Measurements from ENCODE around the gene IZUMO4.
"Not testable (repeated sequence)": the region's sequence is repeated elsewhere in the genome, so short reads cannot be mapped to it uniquely, and the experiment has no call there.

Gene IZUMO4

GRCh38 chr19:2110822-2111221 is 14.1 kb downstream of the IZUMO4 start:
- no peak for DNase-seq

- no peak for DNase-seq
These were observed 14.7 kb downstream of the IZUMO4 start for GRCh38 chr19:2111425-2111824.

GRCh38 chr19:2111886-2112285 is 15.2 kb downstream of the IZUMO4 start:
- no peak for DNase-seq

GRCh38 chr19:2112516-2113320 is 16.0 kb downstream of the IZUMO4 start:
- DNase-seq: no peak

- DNase-seq: no peak
These were observed 16.9 kb downstream of the IZUMO4 start for GRCh38 chr19:2113439-2114211.

GRCh38 chr19:2114218-2114617 is 17.5 kb downstream of the IZUMO4 start:
- no peak for DNase-seq

GRCh38 chr19:2114821-2115220 is 18.1 kb downstream of the IZUMO4 start:
- no peak for DNase-seq

GRCh38 chr19:2115324-2115723 is 18.6 kb downstream of the IZUMO4 start:
- no peak for DNase-seq

GRCh38 chr19:2115911-2116426 is 19.3 kb downstream of the IZUMO4 start:
- DNase-seq: no peak

GRCh38 chr19:2116507-2116906 is 19.8 kb downstream of the IZUMO4 start:
- DNase-seq: no peak

GRCh38 chr19:2117215-2117960 is 20.7 kb downstream of the IZUMO4 start:
- DNase-seq: no peak

GRCh38 chr19:2118438-2118837 is 21.7 kb downstream of the IZUMO4 start:
- no peak for DNase-seq

- DNase-seq: no peak
These were observed 23.4 kb downstream of the IZUMO4 start for GRCh38 chr19:2119921-2120785.

- DNase-seq: no peak
These were observed 24.1 kb downstream of the IZUMO4 start for GRCh38 chr19:2120821-2121220.

- no peak for DNase-seq
These were observed 24.8 kb downstream of the IZUMO4 start for GRCh38 chr19:2121416-2122051.

- DNase-seq: no peak
These were observed 25.5 kb downstream of the IZUMO4 start for GRCh38 chr19:2122251-2122650.

- no peak for DNase-seq
These were observed 26.3 kb downstream of the IZUMO4 start for GRCh38 chr19:2122982-2123381.

- DNase-seq: no peak
These were observed 27.1 kb downstream of the IZUMO4 start for GRCh38 chr19:2123682-2124387.

GRCh38 chr19:2126879-2127518 is 30.3 kb downstream of the IZUMO4 start:
- no peak for DNase-seq

GRCh38 chr19:2127758-2128157 is 31.0 kb downstream of the IZUMO4 start:
- DNase-seq: no peak

GRCh38 chr19:2128252-2128651 is 31.5 kb downstream of the IZUMO4 start:
- DNase-seq: not testable (repeated sequence)
